ENCODE measurements around the gene CCNG2.

DNA sequence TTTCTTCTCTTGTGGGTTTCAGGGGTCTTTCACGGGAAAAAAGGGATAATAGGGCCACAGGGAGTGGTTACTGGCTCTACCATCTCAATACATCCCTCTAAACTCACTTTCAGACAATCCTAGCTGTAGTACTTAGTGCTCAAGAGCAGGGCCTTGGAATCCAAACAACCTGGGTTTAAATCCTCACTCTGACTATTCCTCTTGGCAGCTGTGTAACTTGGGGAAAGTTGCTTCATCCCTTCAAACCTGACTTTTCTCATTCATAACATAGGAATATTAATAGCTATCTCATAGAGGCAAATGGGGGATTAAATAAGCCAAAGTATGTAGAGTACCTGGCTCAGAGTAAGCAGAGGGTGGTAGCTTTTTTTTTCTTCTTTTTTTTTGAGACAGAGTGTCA is 32.4 kb downstream of the CCNG2 start:
- TF ChIP-seq, protein P1, sequence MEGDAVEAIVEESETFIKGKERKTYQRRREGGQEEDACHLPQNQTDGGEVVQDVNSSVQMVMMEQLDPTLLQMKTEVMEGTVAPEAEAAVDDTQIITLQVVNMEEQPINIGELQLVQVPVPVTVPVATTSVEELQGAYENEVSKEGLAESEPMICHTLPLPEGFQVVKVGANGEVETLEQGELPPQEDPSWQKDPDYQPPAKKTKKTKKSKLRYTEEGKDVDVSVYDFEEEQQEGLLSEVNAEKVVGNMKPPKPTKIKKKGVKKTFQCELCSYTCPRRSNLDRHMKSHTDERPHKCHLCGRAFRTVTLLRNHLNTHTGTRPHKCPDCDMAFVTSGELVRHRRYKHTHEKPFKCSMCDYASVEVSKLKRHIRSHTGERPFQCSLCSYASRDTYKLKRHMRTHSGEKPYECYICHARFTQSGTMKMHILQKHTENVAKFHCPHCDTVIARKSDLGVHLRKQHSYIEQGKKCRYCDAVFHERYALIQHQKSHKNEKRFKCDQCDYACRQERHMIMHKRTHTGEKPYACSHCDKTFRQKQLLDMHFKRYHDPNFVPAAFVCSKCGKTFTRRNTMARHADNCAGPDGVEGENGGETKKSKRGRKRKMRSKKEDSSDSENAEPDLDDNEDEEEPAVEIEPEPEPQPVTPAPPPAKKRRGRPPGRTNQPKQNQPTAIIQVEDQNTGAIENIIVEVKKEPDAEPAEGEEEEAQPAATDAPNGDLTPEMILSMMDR (IDR thresholded peaks at IDR 0.05), result no peak
- no peak for TF ChIP-seq POLR2A (IDR thresholded peaks at IDR 0.05)

Measured in lower leg skin (tissue), 3 donors.